HL-60 (cell line): ENCODE data around the gene SH3BP5.

Experiments used
- CTCF ChIP-seq: IDR thresholded peaks from one replicate; pipeline ENCODE4 v1.5.1; 2011; ENCODE audit warnings: low read length, control low read depth, inconsistent platforms; ENCODE audit not compliant: insufficient read depth
- GABPA ChIP-seq: IDR thresholded peaks from 2 replicates; pipeline ENCODE4 v1.6.1; 2012; ENCODE audit warnings: low read depth
- POLR2AphosphoS5 ChIP-seq: IDR thresholded peaks from 2 replicates; pipeline ENCODE4 v1.6.1; 2012; ENCODE audit warnings: low read depth
- REST ChIP-seq: IDR thresholded peaks from 2 replicates; pipeline ENCODE4 v1.6.1; 2012; ENCODE audit warnings: low read depth; ENCODE audit not compliant: insufficient replicate concordance

GRCh38 chr3:15289661-15290060 is 42.7 kb downstream of the SH3BP5 start:
- TF ChIP-seq CTCF (no peak), POLR2AphosphoS5 (no peak), REST (no peak), GABPA (no peak)
